Stimulated activated naive CD8-positive, alpha-beta T cell treated with anti-CD3 and anti-CD28 coated beads, Interleukin-15, Interleukin-2, amounts not matched to agents 100 ng/mL and 50 ng/mL, for 24 hours (primary cell): Measurements from ENCODE around the gene IGF2BP1.

Experiments used
- H3K27ac Mint-ChIP-seq: one replicate; pipeline ENCODE4 v1.8.0; 2021; ENCODE audit warnings: mild to moderate bottlenecking, mixed read lengths
- H3K27me3 Mint-ChIP-seq: one replicate; pipeline ENCODE4 v1.8.0; 2021; ENCODE audit warnings: mixed read lengths
- H3K36me3 Mint-ChIP-seq: one replicate; pipeline ENCODE4 v1.8.0; 2021; ENCODE audit warnings: low read depth, mixed read lengths
- H3K4me1 Mint-ChIP-seq: one replicate; pipeline ENCODE4 v1.8.0; 2021; ENCODE audit warnings: low read depth, mixed read lengths
- H3K4me3 Mint-ChIP-seq: one replicate; pipeline ENCODE4 v1.8.0; 2021; ENCODE audit warnings: mild to moderate bottlenecking, mixed read lengths
- H3K9me3 Mint-ChIP-seq: one replicate; pipeline ENCODE4 v1.8.0; 2021; ENCODE audit warnings: mixed read lengths

The IGF2BP1 gene

DNA sequence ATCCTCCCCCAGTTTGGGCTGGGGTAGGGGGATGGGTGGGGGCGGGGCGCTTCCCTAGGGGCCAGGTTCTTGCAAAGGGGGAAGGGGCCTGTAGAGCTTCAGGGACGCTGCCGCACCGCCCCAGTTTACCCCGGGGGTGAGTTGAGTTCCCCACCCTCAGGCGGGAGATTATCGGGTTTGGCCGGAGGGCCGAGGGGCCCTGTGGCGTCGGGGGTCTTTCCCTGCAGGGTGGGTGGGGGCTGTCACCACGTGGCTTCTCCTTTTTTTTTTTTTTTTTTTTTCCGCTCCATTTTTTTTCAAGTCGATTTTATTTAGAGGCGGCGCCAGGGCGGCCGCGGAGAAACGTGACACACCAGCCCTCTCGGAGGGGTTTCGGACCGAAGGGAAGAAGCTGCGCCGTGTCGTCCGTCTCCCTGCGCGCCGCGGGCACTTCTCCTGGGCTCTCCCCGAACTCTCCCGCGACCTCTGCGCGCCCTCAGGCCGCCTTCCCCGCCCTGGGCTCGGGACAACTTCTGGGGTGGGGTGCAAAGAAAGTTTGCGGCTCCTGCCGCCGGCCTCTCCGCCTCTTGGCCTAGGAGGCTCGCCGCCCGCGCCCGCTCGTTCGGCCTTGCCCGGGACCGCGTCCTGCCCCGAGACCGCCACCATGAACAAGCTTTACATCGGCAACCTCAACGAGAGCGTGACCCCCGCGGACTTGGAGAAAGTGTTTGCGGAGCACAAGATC, at the start of gene IGF2BP1:
Gene IGF2BP1, plus strand, starts transcription at position 283 of the 724 bp plus-strand sequence. Its CDS starts 361 bp downstream, at position 644.
- no peaks in the 10 kb centered on the region for H3K36me3 Mint-ChIP-seq
- H3K4me1 Mint-ChIP-seq, result peaks cover 37% of the 10 kb centered on the region
- no peak within 1 kb of the TSS for H3K27ac Mint-ChIP-seq
- peaks cover 94% of the 10 kb centered on the region for H3K27me3 Mint-ChIP-seq
- H3K9me3 Mint-ChIP-seq, result no peaks in the 10 kb centered on the region
- H3K4me3 Mint-ChIP-seq, result peak within 1 kb of the TSS; percentile 69

- Mint-ChIP-seq H3K36me3 (no peaks in the 10 kb centered on the region), H3K9me3 (no peaks in the 10 kb centered on the region), H3K27ac (no peak overlapping the region), H3K4me3 (no peak overlapping the region), H3K27me3 (peaks cover 11% of the 10 kb centered on the region), H3K4me1 (peaks cover 4% of the 10 kb centered on the region)
Observed at GRCh38 chr17:48951572-48951971, 45.6 kb upstream of the IGF2BP1 start.

- Mint-ChIP-seq H3K36me3 (no peaks in the 10 kb centered on the region), H3K4me3 (no peak overlapping the region)
Observed at GRCh38 chr17:48952904-48953303, 44.3 kb upstream of the IGF2BP1 start.

GRCh38 chr17:48954300-48954755, 42.9 kb upstream of the IGF2BP1 start:
- Mint-ChIP-seq H3K27me3 (peaks cover 17% of the 10 kb centered on the region), H3K36me3 (no peaks in the 10 kb centered on the region), H3K4me3 (no peak overlapping the region), H3K9me3 (no peaks in the 10 kb centered on the region), H3K27ac (no peak overlapping the region), H3K4me1 (peaks cover 4% of the 10 kb centered on the region)

More at GRCh38 chr17:48952904-48953303, 44.3 kb upstream of the IGF2BP1 start:
- no peaks in the 10 kb centered on the region for H3K9me3 Mint-ChIP-seq
- H3K27me3 Mint-ChIP-seq, result peaks cover 10% of the 10 kb centered on the region
- H3K4me1 Mint-ChIP-seq, result peaks cover 4% of the 10 kb centered on the region
- no peak overlapping the region for H3K27ac Mint-ChIP-seq

DNA sequence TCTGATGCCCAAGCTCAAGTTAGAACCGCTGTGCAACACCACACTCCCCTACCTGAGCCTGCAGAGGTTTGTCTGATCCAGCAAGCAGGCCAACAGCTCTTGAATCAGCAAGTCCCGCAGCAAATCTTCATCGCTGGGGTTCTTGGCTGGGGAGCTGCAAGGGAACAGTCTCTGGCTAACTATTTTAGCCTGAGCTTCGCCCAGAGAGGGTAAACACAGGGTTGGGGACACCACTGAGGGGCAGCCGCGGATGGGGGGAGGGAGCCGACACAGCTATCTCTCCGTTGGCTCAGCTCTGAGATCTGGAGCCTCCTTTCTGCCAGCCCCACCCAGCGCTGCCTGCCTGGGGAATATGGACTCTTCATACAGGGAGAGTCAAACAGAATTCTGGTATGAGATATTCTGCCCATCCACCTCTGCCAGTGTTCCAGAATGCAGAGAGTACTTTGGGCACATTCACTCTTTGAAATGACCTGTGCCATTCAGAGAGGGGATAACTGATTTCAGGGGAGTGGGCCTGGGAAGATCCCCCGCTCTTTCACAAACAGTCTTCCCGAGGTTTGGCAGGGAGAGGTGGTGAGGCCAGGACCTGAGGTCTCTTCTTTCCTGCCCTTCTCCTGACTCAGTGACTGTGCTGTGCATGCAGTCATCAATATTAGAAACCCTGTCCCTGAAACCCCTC, 36.2 kb upstream of the IGF2BP1 start:
- no peak overlapping the region for H3K27ac Mint-ChIP-seq

GRCh38 chr17:48961516-48962233, 35.5 kb upstream of the IGF2BP1 start:
- H3K9me3 Mint-ChIP-seq, result no peaks in the 10 kb centered on the region
- peaks cover 34% of the 10 kb centered on the region for H3K27me3 Mint-ChIP-seq
- H3K4me3 Mint-ChIP-seq, result no peak overlapping the region
- H3K27ac Mint-ChIP-seq, result no peak overlapping the region
- H3K36me3 Mint-ChIP-seq, result no peaks in the 10 kb centered on the region
- H3K4me1 Mint-ChIP-seq, result no peaks in the 10 kb centered on the region

More for the DNA sequence above, 36.2 kb upstream of the IGF2BP1 start:
- H3K4me1 Mint-ChIP-seq, result no peaks in the 10 kb centered on the region
- H3K9me3 Mint-ChIP-seq, result no peaks in the 10 kb centered on the region
- H3K4me3 Mint-ChIP-seq, result no peak overlapping the region
- H3K27me3 Mint-ChIP-seq, result peaks cover 34% of the 10 kb centered on the region
- no peaks in the 10 kb centered on the region for H3K36me3 Mint-ChIP-seq

- Mint-ChIP-seq H3K27ac (no peak overlapping the region), H3K4me3 (no peak overlapping the region), H3K4me1 (peaks cover 5% of the 10 kb centered on the region), H3K9me3 (no peaks in the 10 kb centered on the region), H3K36me3 (no peaks in the 10 kb centered on the region), H3K27me3 (peaks cover 54% of the 10 kb centered on the region)
Observed at GRCh38 chr17:48970224-48970623, 27.0 kb upstream of the IGF2BP1 start.

- H3K4me1 Mint-ChIP-seq, result peaks cover 5% of the 10 kb centered on the region
- H3K36me3 Mint-ChIP-seq, result no peaks in the 10 kb centered on the region
- no peak overlapping the region for H3K27ac Mint-ChIP-seq
- peaks cover 51% of the 10 kb centered on the region for H3K27me3 Mint-ChIP-seq
- no peaks in the 10 kb centered on the region for H3K9me3 Mint-ChIP-seq
- H3K4me3 Mint-ChIP-seq, result no peak overlapping the region
Observed at GRCh38 chr17:48970865-48971687, 26.1 kb upstream of the IGF2BP1 start.

DNA sequence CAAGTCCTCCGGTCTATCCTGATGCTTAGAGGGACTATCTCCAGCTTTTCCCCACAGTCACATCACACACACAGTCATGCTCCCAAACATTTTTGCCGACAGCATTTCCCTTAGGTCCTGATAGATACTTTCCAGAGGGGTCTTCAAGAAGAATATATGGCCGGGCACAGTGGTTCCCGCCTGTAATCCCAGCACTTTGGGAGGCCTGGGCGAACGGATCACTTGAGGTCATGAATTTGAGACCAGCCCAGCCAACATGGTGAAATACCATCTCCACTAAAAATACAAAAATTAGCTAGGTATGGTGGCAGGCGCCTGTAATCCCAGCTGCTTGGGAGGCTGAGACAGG, 24.5 kb upstream of the IGF2BP1 start:
- Mint-ChIP-seq H3K4me1 (peaks cover 5% of the 10 kb centered on the region), H3K9me3 (no peaks in the 10 kb centered on the region), H3K27me3 (peaks cover 46% of the 10 kb centered on the region), H3K4me3 (no peak overlapping the region), H3K36me3 (no peaks in the 10 kb centered on the region), H3K27ac (no peak overlapping the region)

GRCh38 chr17:48973806-48974205, 23.4 kb upstream of the IGF2BP1 start:
- H3K4me1 Mint-ChIP-seq, result peaks cover 5% of the 10 kb centered on the region
- H3K4me3 Mint-ChIP-seq, result no peak overlapping the region
- H3K9me3 Mint-ChIP-seq, result no peaks in the 10 kb centered on the region
- no peaks in the 10 kb centered on the region for H3K36me3 Mint-ChIP-seq
- no peak overlapping the region for H3K27ac Mint-ChIP-seq
- H3K27me3 Mint-ChIP-seq, result peaks cover 37% of the 10 kb centered on the region

DNA sequence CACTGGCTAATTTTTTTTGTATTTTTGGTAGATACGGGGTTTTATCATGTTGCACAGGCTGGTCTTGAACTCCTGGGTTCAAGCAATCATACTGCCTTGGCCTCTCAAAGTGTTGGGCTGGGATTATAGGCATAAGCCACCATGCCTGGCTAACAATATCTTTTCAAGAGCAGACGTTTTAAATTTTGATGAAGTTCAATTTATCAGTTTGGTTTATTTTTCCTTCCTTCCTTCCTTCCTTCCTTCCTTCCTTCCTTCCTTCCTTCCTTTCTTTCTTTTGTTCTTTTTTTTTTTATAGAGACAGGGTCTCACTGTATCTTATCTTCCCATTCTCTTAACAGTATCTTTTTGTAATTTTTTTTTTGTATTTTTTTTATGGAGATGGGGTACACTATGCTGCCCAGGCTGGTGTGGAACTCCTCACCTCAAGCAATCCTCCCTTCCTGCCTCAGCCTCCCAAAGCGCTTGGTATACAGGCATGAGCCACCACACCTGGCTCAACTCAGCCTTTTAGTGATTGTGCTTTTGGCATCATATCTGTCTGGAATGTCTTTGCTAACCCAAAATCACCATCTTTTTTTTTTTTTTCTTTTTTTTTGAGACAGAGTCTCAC, 15.2 kb upstream of the IGF2BP1 start:
- H3K36me3 Mint-ChIP-seq, result no peaks in the 10 kb centered on the region
- H3K4me1 Mint-ChIP-seq, result no peaks in the 10 kb centered on the region
- H3K27me3 Mint-ChIP-seq, result peaks cover 21% of the 10 kb centered on the region
- H3K4me3 Mint-ChIP-seq, result no peak overlapping the region
- no peaks in the 10 kb centered on the region for H3K9me3 Mint-ChIP-seq
- H3K27ac Mint-ChIP-seq, result no peak overlapping the region

DNA sequence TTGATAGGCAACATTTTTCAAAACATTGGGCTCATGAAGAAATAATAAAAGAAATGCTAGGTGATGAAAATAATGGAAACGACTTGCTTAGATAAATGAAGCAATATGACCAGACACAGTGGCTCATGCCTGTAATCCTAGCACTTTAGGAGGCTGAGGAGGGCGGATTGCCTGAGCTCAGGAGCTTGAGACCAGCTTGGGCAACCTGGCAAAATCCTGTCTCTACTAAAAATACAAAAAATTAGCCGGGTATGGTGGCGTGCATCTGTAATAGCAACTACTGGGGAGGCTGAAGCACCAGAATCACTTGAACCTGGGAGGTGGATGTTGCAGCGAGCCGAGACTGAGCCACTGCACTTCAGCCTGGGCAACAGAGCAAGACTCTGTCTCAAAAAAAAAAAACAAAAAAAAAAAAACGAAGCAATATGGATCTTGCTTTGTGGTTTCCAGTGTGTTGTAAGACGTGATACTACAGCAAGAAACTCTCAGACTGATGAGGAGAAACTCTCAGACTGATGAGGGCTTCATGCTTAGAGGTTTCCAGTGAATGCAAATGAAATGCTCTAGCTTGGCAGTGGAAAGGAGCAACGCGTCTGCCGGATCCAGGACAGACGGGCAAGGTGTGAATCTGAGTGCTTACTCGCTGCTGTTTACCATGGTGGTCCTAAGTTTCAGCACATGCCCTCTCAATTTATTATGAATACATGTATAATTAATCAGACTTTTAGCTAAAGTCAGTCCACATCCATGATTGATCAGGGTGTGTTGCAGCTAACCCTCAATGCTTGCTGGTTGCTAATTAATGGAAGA, 11.5 kb upstream of the IGF2BP1 start:
- no peaks in the 10 kb centered on the region for H3K4me1 Mint-ChIP-seq
- no peaks in the 10 kb centered on the region for H3K9me3 Mint-ChIP-seq
- H3K4me3 Mint-ChIP-seq, result no peak overlapping the region
- no peak overlapping the region for H3K27ac Mint-ChIP-seq
- no peaks in the 10 kb centered on the region for H3K36me3 Mint-ChIP-seq
- peaks cover 36% of the 10 kb centered on the region for H3K27me3 Mint-ChIP-seq

GRCh38 chr17:48989100-48989499, 8.1 kb upstream of the IGF2BP1 start:
- Mint-ChIP-seq H3K4me1 (no peaks in the 10 kb centered on the region), H3K9me3 (no peaks in the 10 kb centered on the region), H3K27ac (no peak overlapping the region), H3K27me3 (peaks cover 60% of the 10 kb centered on the region), H3K36me3 (no peaks in the 10 kb centered on the region), H3K4me3 (no peak overlapping the region)
